A673 (cell line): ENCODE results near the gene CYB561D2. TPM values are rescaled to one million over a fixed set of nuclear protein-coding genes. Genes with fewer than 3 reads are reported as not detected.

Experiments
- BruUV-seq: library from RNA; stranded (reverse); fragments of 400-500 nt; replicated peaks from 2 replicates; lab custom pipeline; 2021; lab: Mats Ljungman, UMichigan
- CTCF ChIA-PET: fragments of 300-600 bp; sonication (Branson Sonifier 250); formaldehyde crosslinking; loops from one replicate; lab custom pipeline; 2022; ENCODE audit warnings: antibody characterized with exemption; lab: Charles Lee
- POLR2A ChIA-PET: fragments of 300-600 bp; sonication (Branson Sonifier 250); formaldehyde crosslinking; loops from one replicate; lab custom pipeline; 2022; ENCODE audit warnings: antibody characterized with exemption; ENCODE audit not compliant: low non-redundant PET; lab: Charles Lee
- DNase-seq: peaks from one replicate; pipeline ENCODE4 v3.0.0-alpha.2; 2015; ENCODE audit warnings: low spot score
- H3K27ac ChIP-seq: fragments of 200-600 bp; sonication (generic); 2 replicates; pipeline ENCODE4 v1.5.1; 2016; ENCODE audit warnings: mixed run types, low read depth, mild to moderate bottlenecking, mixed read lengths, antibody characterized with exemption, low read length; ENCODE audit not compliant: poor library complexity, severe bottlenecking
- H3K27me3 ChIP-seq: fragments of 200-600 bp; sonication (generic); replicated peaks from 2 replicates; pipeline ENCODE4 v1.6.1; 2017; ENCODE audit warnings: mixed run types, low read depth, mild to moderate bottlenecking, mixed read lengths, antibody characterized with exemption, low read length; ENCODE audit not compliant: insufficient read depth, poor library complexity
- H3K36me3 ChIP-seq: fragments of 200-600 bp; sonication (generic); 2 replicates; pipeline ENCODE4 v1.6.1; 2016; ENCODE audit warnings: mixed run types, mild to moderate bottlenecking, mixed read lengths, antibody characterized with exemption, low read length; ENCODE audit not compliant: insufficient read depth, poor library complexity, severe bottlenecking
- H3K4me1 ChIP-seq: fragments of 200-600 bp; sonication (generic); 2 replicates; pipeline ENCODE4 v1.6.1; 2017; ENCODE audit warnings: mixed run types, mild to moderate bottlenecking, mixed read lengths, antibody characterized with exemption, low read length; ENCODE audit not compliant: insufficient read depth, poor library complexity, severe bottlenecking
- H3K4me3 ChIP-seq: fragments of 200-600 bp; sonication (generic); 2 replicates; pipeline ENCODE4 v1.5.1; 2016; ENCODE audit warnings: low read depth, mixed run types, mild to moderate bottlenecking, mixed read lengths, low read length; ENCODE audit not compliant: poor library complexity, severe bottlenecking
- H3K9me3 ChIP-seq: fragments of 200-600 bp; sonication (generic); 2 replicates; pipeline ENCODE4 v1.6.1; 2016; ENCODE audit warnings: mixed run types, low read depth, mild to moderate bottlenecking, mixed read lengths, antibody characterized with exemption, low read length; ENCODE audit not compliant: poor library complexity, severe bottlenecking
- EZH2 ChIP-seq: fragments of 200-600 bp; sonication (generic); IDR thresholded peaks from 2 replicates; pipeline ENCODE4 v1.6.1; 2017; ENCODE audit warnings: borderline replicate concordance, low read depth, mild to moderate bottlenecking, mixed read lengths, antibody characterized with exemption, low read length; ENCODE audit not compliant: poor library complexity, severe bottlenecking
- intact Hi-C: fragments of 100-400 bp; cut with micrococcal nuclease; formaldehyde crosslinking; loops from one replicate; pipeline ENCODE4 v1.10.0; 2022; ENCODE audit not compliant: unreplicated experiment
- total RNA-seq: library from RNA; stranded (reverse); gene quantifications from 2 replicates; pipeline ENCODE4 v1.2.3, GENCODE V29; 2021
- TF ChIP-seq, protein P1 (sequence below): fragments of 300-800, 200-600 bp; sonication (generic); conservative IDR thresholded peaks from 2 replicates; pipeline ENCODE4 v1.5.1; 2017; ENCODE audit warnings: low read depth, mild to moderate bottlenecking, antibody characterized with exemption, low read length, moderate library complexity, mixed read lengths

Gene CYB561D2
- total RNA-seq, 1 experiment from 2014 or later, result 8.2 TPM

DNA sequence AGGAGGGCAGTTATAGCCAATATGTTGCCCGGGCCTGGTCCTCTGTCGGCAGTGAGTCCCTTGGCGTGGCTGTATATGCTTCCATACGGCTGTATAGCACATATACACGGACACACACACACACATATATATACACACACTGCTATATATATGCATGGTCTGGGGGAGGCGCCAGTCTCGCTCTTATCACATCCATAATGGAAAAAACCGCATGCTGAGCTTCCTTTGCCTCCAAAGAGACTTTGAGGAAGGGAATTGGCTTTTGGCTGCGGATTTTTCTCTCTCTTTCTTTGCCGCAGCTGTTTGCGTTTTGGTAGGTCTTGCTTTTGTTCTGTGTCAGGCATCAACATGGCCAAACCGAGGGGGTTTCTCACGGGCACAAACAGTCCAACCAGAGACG, 19.9 kb downstream of the CYB561D2 start:
- Histone ChIP-seq H3K4me3 (no peak overlapping the region), H3K4me1 (no peaks in the 10 kb centered on the region), H3K27ac (no peak overlapping the region), H3K9me3 (no peaks in the 10 kb centered on the region), H3K27me3 (no peaks in the 10 kb centered on the region), H3K36me3 (no peaks in the 10 kb centered on the region)
- intact Hi-C loops, result loop anchor here (5.0 kb wide), 1 partner anchor 172 kb away; no protein-coding TSS in a partner anchor
- TF ChIP-seq EZH2, result no peak
- TF ChIP-seq, protein P1, sequence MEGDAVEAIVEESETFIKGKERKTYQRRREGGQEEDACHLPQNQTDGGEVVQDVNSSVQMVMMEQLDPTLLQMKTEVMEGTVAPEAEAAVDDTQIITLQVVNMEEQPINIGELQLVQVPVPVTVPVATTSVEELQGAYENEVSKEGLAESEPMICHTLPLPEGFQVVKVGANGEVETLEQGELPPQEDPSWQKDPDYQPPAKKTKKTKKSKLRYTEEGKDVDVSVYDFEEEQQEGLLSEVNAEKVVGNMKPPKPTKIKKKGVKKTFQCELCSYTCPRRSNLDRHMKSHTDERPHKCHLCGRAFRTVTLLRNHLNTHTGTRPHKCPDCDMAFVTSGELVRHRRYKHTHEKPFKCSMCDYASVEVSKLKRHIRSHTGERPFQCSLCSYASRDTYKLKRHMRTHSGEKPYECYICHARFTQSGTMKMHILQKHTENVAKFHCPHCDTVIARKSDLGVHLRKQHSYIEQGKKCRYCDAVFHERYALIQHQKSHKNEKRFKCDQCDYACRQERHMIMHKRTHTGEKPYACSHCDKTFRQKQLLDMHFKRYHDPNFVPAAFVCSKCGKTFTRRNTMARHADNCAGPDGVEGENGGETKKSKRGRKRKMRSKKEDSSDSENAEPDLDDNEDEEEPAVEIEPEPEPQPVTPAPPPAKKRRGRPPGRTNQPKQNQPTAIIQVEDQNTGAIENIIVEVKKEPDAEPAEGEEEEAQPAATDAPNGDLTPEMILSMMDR, result peak; percentile 50
- DNase-seq, result peak; percentile 62
- ChIA-PET CTCF (interaction anchor here (1.4 kb wide), 1 partner anchor 172 kb away, joined by 11 read pairs; no protein-coding TSS in a partner anchor), POLR2A (no interaction called here)
- BruUV-seq, result no TSS peak

- intact Hi-C loops, result loop anchor here (5.0 kb wide), 1 partner anchor 171 kb away; no protein-coding TSS in a partner anchor
- Histone ChIP-seq H3K9me3 (no peaks in the 10 kb centered on the region), H3K4me3 (no peak overlapping the region), H3K27ac (no peak overlapping the region), H3K4me1 (no peaks in the 10 kb centered on the region), H3K27me3 (no peaks in the 10 kb centered on the region), H3K36me3 (no peaks in the 10 kb centered on the region)
- CTCF ChIA-PET, result interaction anchor here (1.4 kb wide), 1 partner anchor 171 kb away, joined by 11 read pairs; no protein-coding TSS in a partner anchor
- no TSS peak for BruUV-seq
- TF ChIP-seq EZH2, result no peak
- TF ChIP-seq, protein P1, result no peak
- POLR2A ChIA-PET, result no interaction called here
- DNase-seq, result no peak
These were observed 20.5 kb downstream of the CYB561D2 start for GRCh38 chr3:50371133-50371685.

- intact Hi-C loops, result loop anchor here (5.0 kb wide), 1 partner anchor 170 kb away; no protein-coding TSS in a partner anchor
- H3K9me3 ChIP-seq, result no peaks in the 10 kb centered on the region
- no peak overlapping the region for H3K4me3 ChIP-seq
- no peak overlapping the region for H3K27ac ChIP-seq
- TF ChIP-seq, protein P1, result no peak
- no peak for TF ChIP-seq EZH2
- BruUV-seq, result no TSS peak
- CTCF ChIA-PET, result no interaction called here
- POLR2A ChIA-PET, result no interaction called here
- H3K4me1 ChIP-seq, result no peaks in the 10 kb centered on the region
- H3K27me3 ChIP-seq, result no peaks in the 10 kb centered on the region
- DNase-seq, result peak; percentile 17
- H3K36me3 ChIP-seq, result no peaks in the 10 kb centered on the region
These were observed 21.7 kb downstream of the CYB561D2 start for GRCh38 chr3:50372349-50372748.
